Measurements from ENCODE around the gene RADIL.

RADIL gene

GRCh38 chr7:4862156-4862555, 21.4 kb downstream of the RADIL start:
- TF ChIP-seq CTCF (IDR thresholded peaks at IDR 0.05; ENCODE audit: low read length, missing control alignments): no peak
- peak overlapping the region; percentile 51 for H3K4me3 ChIP-seq (replicated peaks; ENCODE audit: low read depth, low read length)
- no peak for DNase-seq (ENCODE audit: low read depth)

GRCh38 chr7:4861673-4862072, 21.8 kb downstream of the RADIL start, which contains the start of gene PAPOLB:
PAPOLB (minus strand) TSS chr7:4862030; CDS start chr7:4861810, 220 bp downstream.
- DNase-seq (ENCODE audit: low read depth): no peak
- H3K4me3 ChIP-seq (replicated peaks; ENCODE audit: low read depth, low read length): peak within 1 kb of the TSS; percentile 51
- no peak for TF ChIP-seq CTCF (IDR thresholded peaks at IDR 0.05; ENCODE audit: low read length, missing control alignments)

GRCh38 chr7:4861227-4861626, 22.3 kb downstream of the RADIL start:
- DNase-seq (ENCODE audit: low read depth): no peak
- H3K4me3 ChIP-seq (replicated peaks; ENCODE audit: low read depth, low read length): peak overlapping the region; percentile 51

GRCh38 chr7:4857189-4857588, 26.3 kb downstream of the RADIL start:
- no peak for TF ChIP-seq CTCF (IDR thresholded peaks at IDR 0.05; ENCODE audit: low read length, missing control alignments)
- DNase-seq (ENCODE audit: low read depth): no peak

More at GRCh38 chr7:4861227-4861626, 22.3 kb downstream of the RADIL start:
- no peak for TF ChIP-seq CTCF (IDR thresholded peaks at IDR 0.05; ENCODE audit: low read length, missing control alignments)

GRCh38 chr7:4856336-4857057, 27.0 kb downstream of the RADIL start:
- TF ChIP-seq CTCF (IDR thresholded peaks at IDR 0.05; ENCODE audit: low read length, missing control alignments): no peak
- no peak for DNase-seq (ENCODE audit: low read depth)
- no peak overlapping the region for H3K4me3 ChIP-seq (replicated peaks; ENCODE audit: low read depth, low read length)

More at GRCh38 chr7:4857189-4857588, 26.3 kb downstream of the RADIL start:
- H3K4me3 ChIP-seq (replicated peaks; ENCODE audit: low read depth, low read length): no peak overlapping the region

- no peak for DNase-seq (ENCODE audit: low read depth)
- no peak overlapping the region for H3K4me3 ChIP-seq (replicated peaks; ENCODE audit: low read depth, low read length)
- TF ChIP-seq CTCF (IDR thresholded peaks at IDR 0.05; ENCODE audit: low read length, missing control alignments): no peak
Measured at GRCh38 chr7:4854916-4855315, 28.6 kb downstream of the RADIL start.
